ENCODE results near the gene NPFF.

DNA sequence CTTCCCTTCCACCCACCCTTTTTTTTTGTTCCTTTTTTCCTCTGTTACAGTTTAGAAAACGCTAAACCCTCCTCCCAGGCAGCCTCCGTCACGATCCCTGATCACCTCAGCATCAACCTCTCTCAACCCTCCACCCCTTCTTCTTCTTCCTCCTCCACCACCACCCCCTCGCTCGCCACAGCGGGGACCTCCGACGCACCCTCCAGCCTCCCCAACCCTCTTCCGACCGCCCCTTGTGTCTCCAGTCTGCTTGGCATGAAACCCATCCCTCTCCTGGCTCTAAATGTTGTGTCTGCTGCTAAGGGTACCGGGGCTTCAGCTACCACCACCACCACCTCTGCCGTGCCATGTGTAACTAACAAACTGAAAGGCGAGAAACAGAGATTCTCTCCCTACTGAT is 32.5 kb downstream of the NPFF start:
- no peak for TF ChIP-seq POLR2A (IDR thresholded peaks at IDR 0.05)
- TF ChIP-seq, protein P1, sequence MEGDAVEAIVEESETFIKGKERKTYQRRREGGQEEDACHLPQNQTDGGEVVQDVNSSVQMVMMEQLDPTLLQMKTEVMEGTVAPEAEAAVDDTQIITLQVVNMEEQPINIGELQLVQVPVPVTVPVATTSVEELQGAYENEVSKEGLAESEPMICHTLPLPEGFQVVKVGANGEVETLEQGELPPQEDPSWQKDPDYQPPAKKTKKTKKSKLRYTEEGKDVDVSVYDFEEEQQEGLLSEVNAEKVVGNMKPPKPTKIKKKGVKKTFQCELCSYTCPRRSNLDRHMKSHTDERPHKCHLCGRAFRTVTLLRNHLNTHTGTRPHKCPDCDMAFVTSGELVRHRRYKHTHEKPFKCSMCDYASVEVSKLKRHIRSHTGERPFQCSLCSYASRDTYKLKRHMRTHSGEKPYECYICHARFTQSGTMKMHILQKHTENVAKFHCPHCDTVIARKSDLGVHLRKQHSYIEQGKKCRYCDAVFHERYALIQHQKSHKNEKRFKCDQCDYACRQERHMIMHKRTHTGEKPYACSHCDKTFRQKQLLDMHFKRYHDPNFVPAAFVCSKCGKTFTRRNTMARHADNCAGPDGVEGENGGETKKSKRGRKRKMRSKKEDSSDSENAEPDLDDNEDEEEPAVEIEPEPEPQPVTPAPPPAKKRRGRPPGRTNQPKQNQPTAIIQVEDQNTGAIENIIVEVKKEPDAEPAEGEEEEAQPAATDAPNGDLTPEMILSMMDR (IDR thresholded peaks at IDR 0.05) = no peak

All from esophagus squamous epithelium (tissue), 4 donors.